Tibial nerve (tissue), 4 donors: ENCODE measurements around the gene PCSK5. TPM values are rescaled to one million over a fixed set of nuclear protein-coding genes. Genes with fewer than 3 reads are reported as not detected.

Experiments used
- DNase-seq, 2 donors: peaks; one replicate each; pipeline ENCODE4 v3.0.0-alpha.2; 2019; ENCODE audit warnings: low spot score in 2 of 2
- H3K27ac ChIP-seq, 4 donors: fragments of 200-600 bp; sonication (generic) in 3 of 4; one replicate each; pipeline ENCODE4 v1.5.1; 2017 to 2019; ENCODE audit warnings: mild to moderate bottlenecking in 1 of 4
- H3K27me3 ChIP-seq, 2 donors: fragments of 200-600 bp; sonication (generic) in 1 of 2; one replicate each; pipeline versions ENCODE4 v1.5.1 to v1.6.0; 2017 to 2019
- H3K36me3 ChIP-seq, 3 donors: fragments of 200-600 bp; sonication (generic); one replicate each; pipeline ENCODE4 v1.5.1; 2018 to 2019
- H3K4me1 ChIP-seq, 4 donors: fragments of 200-600 bp; sonication (generic) in 3 of 4; one replicate each; pipeline ENCODE4 v1.5.1; 2017 to 2019
- H3K4me3 ChIP-seq, 4 donors: fragments of 200-600 bp; sonication (generic) in 3 of 4; one replicate each; pipeline ENCODE4 v1.5.1; 2017 to 2019; ENCODE audit warnings: mild to moderate bottlenecking in 1 of 4, moderate library complexity in 1 of 4
- H3K9me3 ChIP-seq, 4 donors: fragments of 200-600 bp; sonication (generic) in 3 of 4; one replicate each; pipeline ENCODE4 v1.5.1; 2017 to 2019
- EP300 ChIP-seq, 2 donors: sonication (generic); formaldehyde crosslinking; IDR thresholded peaks; one replicate each; pipeline ENCODE4 v1.6.1; 2017; ENCODE audit warnings: antibody characterized with exemption in 2 of 2, mild to moderate bottlenecking in 1 of 2
- POLR2A ChIP-seq, 2 donors: fragments of 450-650 bp; IDR thresholded peaks; one replicate each; pipeline ENCODE4 v1.6.1; 2017; ENCODE audit warnings: antibody characterized with exemption in 2 of 2, mild to moderate bottlenecking in 2 of 2, moderate library complexity in 2 of 2
- WGBS, 2 donors: methylation state at CpG; one replicate each; pipeline ENCODE4 v1.1.5; 2018; 5-methylcytosine and 5-hydroxymethylcytosine counted together
- total RNA-seq, 4 donors: library from RNA; depleted of rRNA; stranded (reverse); fragments of >200 nt; gene quantifications; one replicate each; pipeline ENCODE4 v1.1.0, GENCODE V29; 2016
- TF ChIP-seq, protein P1 (sequence below), 5 experiments: fragments of 200-600 bp in 3 of 5; fragments of 450-650 bp in 2 of 5; sonication (generic) in 3 of 5; IDR thresholded peaks; one replicate each; pipeline ENCODE4 v1.5.1; 2016 to 2019; ENCODE audit warnings: antibody characterized with exemption in 5 of 5, mild to moderate bottlenecking in 3 of 5, moderate library complexity in 2 of 5

Gene PCSK5
- total RNA-seq, 4 donors from 2014 or later, result 12.5 to 32.7 (median 23.0) TPM

DNA sequence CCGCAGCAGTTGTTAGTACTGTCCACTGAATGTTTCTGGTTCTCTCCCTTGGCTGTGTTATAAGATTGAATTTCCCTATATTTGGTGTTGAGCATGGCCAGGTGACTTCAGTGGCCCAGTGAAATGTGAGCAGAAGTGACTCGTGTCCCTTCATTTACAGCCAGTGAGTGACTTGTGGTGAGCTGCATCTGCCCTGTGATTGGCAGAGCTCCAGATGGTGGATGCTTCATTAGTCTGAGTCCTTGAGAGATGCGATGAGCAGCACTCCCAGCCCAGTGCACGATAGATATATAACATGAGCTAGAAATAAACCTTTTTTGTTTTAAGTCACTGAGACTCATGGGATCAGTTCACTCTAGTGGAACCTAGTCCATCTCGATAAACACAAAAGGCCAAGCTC lies 19.3 kb downstream of the PCSK5 start:
- H3K36me3 ChIP-seq, result no peaks in the 10 kb centered on the region
- H3K4me1 ChIP-seq, result peaks cover 0 to 25% (median 2%) of the 10 kb centered on the region in 4 donors
- H3K27me3 ChIP-seq, result no peaks in the 10 kb centered on the region
- TF ChIP-seq POLR2A (IDR thresholded peaks at IDR 0.05) (no peak), EP300 (IDR thresholded peaks at IDR 0.05) (no peak)
- TF ChIP-seq, protein P1, sequence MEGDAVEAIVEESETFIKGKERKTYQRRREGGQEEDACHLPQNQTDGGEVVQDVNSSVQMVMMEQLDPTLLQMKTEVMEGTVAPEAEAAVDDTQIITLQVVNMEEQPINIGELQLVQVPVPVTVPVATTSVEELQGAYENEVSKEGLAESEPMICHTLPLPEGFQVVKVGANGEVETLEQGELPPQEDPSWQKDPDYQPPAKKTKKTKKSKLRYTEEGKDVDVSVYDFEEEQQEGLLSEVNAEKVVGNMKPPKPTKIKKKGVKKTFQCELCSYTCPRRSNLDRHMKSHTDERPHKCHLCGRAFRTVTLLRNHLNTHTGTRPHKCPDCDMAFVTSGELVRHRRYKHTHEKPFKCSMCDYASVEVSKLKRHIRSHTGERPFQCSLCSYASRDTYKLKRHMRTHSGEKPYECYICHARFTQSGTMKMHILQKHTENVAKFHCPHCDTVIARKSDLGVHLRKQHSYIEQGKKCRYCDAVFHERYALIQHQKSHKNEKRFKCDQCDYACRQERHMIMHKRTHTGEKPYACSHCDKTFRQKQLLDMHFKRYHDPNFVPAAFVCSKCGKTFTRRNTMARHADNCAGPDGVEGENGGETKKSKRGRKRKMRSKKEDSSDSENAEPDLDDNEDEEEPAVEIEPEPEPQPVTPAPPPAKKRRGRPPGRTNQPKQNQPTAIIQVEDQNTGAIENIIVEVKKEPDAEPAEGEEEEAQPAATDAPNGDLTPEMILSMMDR (IDR thresholded peaks at IDR 0.05), result no peak
- H3K9me3 ChIP-seq, result no peaks in the 10 kb centered on the region
- H3K4me3 ChIP-seq, result no peak overlapping the region
- 86 to 88% methylated on average over 5 of the region's 5 CpGs for WGBS, 2 donors
- DNase-seq, result no peak
- H3K27ac ChIP-seq, result no peak overlapping the region

DNA sequence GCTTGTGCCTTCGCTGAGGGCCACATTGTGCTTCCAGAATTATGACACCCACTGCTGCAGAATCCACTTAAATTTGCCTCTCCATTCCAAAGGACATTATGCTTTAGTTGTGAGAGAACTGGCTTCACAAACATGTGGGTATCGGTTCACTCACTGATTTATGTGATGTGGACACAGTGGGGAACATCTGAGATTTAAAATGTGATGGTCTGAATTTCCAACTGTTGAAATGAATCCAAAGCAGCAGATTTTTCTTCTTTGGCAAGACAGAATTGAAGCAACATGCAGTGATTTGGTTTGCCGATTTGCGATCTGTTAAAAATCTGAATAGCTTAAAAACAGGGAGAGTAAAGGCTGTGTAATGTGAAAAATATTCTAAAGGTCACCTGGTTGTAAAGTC lies 20.3 kb downstream of the PCSK5 start:
- Histone ChIP-seq H3K9me3 (no peaks in the 10 kb centered on the region), H3K4me1 (peaks cover 0 to 25% (median 2%) of the 10 kb centered on the region in 4 donors), H3K4me3 (no peak overlapping the region), H3K27me3 (no peaks in the 10 kb centered on the region), H3K27ac (no peak overlapping the region), H3K36me3 (no peaks in the 10 kb centered on the region)
- TF ChIP-seq EP300 (IDR thresholded peaks at IDR 0.05) (no peak), POLR2A (IDR thresholded peaks at IDR 0.05) (no peak)
- TF ChIP-seq, protein P1 (IDR thresholded peaks at IDR 0.05), result no peak
- WGBS, 2 donors, result 60 to 65% methylated on average over 4 of the region's 4 CpGs
- no peak for DNase-seq

DNA sequence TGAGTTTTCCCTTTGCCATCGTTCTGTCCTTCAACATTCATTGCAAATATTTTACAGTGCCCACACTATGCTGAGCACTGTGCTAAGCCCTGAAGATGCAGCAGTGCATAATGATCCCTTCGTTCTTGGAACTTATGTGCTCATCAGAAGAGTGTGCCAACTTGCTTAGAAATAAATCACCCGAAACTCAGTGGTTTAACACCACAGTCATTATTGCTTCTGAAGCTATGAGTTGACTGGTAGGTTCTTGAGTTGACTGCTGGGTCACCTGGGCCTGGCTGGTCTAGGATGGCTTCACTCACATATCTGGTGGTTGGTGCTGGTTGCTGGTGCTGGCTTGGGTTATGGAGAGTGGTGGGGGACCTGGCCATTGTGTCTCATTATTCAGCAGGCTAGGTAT lies 20.9 kb downstream of the PCSK5 start:
- Histone ChIP-seq H3K4me3 (no peak overlapping the region), H3K36me3 (no peaks in the 10 kb centered on the region), H3K4me1 (peaks cover 0 to 25% (median 2%) of the 10 kb centered on the region in 4 donors), H3K27ac (no peak overlapping the region), H3K27me3 (no peaks in the 10 kb centered on the region), H3K9me3 (no peaks in the 10 kb centered on the region)
- 83 to 84% methylated on average over 3 of the region's 3 CpGs for WGBS, 2 donors
- DNase-seq, result no peak
- TF ChIP-seq, protein P1 (IDR thresholded peaks at IDR 0.05), result no peak
- TF ChIP-seq POLR2A (IDR thresholded peaks at IDR 0.05) (no peak), EP300 (IDR thresholded peaks at IDR 0.05) (no peak)

DNA sequence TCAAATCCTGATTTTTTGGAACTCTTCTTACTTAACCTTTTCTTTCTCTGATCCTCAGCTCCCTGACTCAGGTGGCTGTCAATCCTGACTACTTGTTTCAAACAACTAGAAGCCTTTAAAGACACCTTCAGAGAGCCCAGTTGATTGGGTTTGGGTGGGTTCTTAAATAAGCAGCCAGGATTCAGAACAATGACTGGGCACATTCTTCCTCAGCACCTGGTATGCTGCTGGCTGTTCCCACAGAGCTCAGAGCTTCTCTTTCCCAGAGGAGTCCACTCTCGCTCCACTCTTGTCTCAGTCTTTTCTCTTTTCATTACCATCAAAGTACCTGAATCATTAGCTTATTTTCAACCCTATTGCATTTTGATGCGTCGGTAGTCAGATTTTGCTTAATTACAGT lies 22.5 kb downstream of the PCSK5 start:
- no peak for TF ChIP-seq POLR2A (IDR thresholded peaks at IDR 0.05)
- TF ChIP-seq, protein P1 (IDR thresholded peaks at IDR 0.05), result no peak
- TF ChIP-seq EP300 (IDR thresholded peaks at IDR 0.05), result no peak
- Histone ChIP-seq H3K4me1 (peaks cover 0 to 16% (median 0%) of the 10 kb centered on the region in 4 donors), H3K27me3 (no peaks in the 10 kb centered on the region), H3K4me3 (no peak overlapping the region), H3K36me3 (no peaks in the 10 kb centered on the region), H3K9me3 (no peaks in the 10 kb centered on the region), H3K27ac (no peak overlapping the region)
- DNase-seq, result no peak
- 84 to 95% methylated on average over 3 of the region's 3 CpGs for WGBS, 2 donors

DNA sequence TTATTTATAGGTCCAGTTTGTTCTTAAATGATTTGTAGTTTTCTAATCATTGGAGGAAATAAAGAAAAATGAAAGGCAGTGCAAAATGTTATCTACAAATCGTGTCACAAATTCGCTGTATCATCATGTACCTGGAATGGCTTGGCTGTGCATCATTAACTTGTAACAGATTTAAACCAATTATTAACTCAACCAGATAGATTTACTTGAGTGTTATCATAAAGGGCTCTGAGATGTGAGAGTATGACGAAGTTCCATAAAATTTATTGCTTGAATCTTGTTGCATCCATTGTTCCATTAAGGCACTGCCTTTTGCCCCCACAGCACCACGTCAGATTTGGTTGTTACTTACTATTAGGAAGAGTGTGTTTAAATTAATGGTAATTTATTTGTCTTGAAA lies 23.5 kb downstream of the PCSK5 start:
- Histone ChIP-seq H3K4me1 (peaks cover 0 to 11% (median 0%) of the 10 kb centered on the region in 4 donors), H3K36me3 (no peaks in the 10 kb centered on the region), H3K9me3 (no peaks in the 10 kb centered on the region), H3K27me3 (no peaks in the 10 kb centered on the region), H3K4me3 (no peak overlapping the region), H3K27ac (no peak overlapping the region)
- DNase-seq, result no peak
- WGBS, 2 donors, result 95 to 97% methylated on average over 4 of the region's 4 CpGs
- TF ChIP-seq EP300 (IDR thresholded peaks at IDR 0.05) (no peak), POLR2A (IDR thresholded peaks at IDR 0.05) (no peak)
- TF ChIP-seq, protein P1 (IDR thresholded peaks at IDR 0.05), result no peak
